ENCODE results near the gene RAI1.

RAI1 gene

DNA sequence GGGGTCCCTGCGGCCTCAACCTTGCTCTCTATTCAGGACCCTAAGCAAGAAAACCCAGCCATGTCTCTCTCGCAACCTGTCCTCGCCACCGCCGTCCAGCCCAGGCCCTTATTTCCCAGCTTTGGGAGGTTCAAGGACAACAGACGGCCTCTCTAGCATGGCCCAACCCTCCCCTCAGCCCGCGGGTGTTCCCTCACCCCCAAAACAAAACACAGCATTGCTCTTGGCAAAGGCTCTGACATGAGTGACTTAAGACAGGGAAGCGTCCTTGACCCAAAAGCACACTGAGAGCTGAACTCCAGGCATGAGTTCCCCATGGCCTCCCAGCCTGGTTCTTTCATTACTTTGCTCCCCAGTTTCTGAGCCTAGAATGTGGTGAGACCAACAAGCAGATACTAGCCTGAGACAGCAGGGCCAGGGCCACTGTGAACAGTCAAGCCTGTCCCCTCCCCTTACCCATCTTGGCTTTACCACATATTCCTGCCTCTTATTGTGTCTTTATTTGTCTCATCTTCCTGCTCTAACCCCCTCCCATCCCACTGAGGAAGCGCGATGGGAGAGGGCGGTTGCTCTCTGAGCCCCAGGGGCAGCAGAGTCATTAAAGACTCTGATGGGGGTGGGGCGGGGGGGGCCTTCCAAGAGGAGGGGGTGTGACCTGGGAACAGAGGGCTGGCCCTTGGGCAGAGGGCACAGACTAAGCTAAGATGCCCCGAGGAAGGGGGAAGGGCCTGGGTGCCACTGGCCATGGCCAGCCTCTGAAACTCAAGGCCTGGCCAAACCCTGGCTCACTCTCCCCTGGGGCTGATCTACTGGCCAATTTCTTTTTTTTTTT lies 143.7 kb downstream of the RAI1 start:
- no peaks in the 10 kb centered on the region for H3K27me3 ChIP-seq (ENCODE audit: control insufficient read depth, insufficient read depth, low read length)
- no peaks in the 10 kb centered on the region for H3K36me3 ChIP-seq (ENCODE audit: control insufficient read depth, insufficient read depth, low read length)
- peak overlapping the region; percentile 19 for H2AFZ ChIP-seq
- peak overlapping the region; percentile 58 for H3K27ac ChIP-seq
- H3K4me1 ChIP-seq, result peaks cover 39% of the 10 kb centered on the region
- no peaks in the 10 kb centered on the region for H3K9me3 ChIP-seq (ENCODE audit: control insufficient read depth, low read length)
- H3K4me3 ChIP-seq (ENCODE audit: low read depth, low read length), result no peak overlapping the region
- peaks cover 12% of the 10 kb centered on the region for H3K79me2 ChIP-seq
- H3K9ac ChIP-seq, result no peak overlapping the region
- H3K4me2 ChIP-seq (ENCODE audit: low read length), result peak overlapping the region; percentile 79
- TF ChIP-seq, protein P1, sequence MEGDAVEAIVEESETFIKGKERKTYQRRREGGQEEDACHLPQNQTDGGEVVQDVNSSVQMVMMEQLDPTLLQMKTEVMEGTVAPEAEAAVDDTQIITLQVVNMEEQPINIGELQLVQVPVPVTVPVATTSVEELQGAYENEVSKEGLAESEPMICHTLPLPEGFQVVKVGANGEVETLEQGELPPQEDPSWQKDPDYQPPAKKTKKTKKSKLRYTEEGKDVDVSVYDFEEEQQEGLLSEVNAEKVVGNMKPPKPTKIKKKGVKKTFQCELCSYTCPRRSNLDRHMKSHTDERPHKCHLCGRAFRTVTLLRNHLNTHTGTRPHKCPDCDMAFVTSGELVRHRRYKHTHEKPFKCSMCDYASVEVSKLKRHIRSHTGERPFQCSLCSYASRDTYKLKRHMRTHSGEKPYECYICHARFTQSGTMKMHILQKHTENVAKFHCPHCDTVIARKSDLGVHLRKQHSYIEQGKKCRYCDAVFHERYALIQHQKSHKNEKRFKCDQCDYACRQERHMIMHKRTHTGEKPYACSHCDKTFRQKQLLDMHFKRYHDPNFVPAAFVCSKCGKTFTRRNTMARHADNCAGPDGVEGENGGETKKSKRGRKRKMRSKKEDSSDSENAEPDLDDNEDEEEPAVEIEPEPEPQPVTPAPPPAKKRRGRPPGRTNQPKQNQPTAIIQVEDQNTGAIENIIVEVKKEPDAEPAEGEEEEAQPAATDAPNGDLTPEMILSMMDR (IDR thresholded peaks at IDR 0.05), result no peak

DNA sequence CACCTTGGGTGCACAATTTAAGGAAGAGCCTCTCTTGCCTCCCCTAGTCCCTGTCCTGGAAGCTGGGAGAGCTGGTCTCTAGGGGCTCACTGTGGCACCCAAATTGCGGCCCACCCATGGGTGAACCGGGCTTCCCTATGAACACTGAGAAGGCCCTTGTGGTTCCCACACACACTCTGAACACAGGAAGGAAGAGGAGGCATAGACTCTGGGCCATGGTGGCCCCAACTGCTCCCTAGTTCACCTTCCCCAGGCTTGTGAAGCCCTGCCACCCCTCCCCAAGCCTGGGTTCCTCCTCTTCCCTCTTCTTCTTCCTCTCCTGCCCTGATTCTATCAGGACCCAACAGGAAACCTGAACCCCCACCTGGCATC lies 145.1 kb downstream of the RAI1 start:
- Histone ChIP-seq H3K36me3 (ENCODE audit: control insufficient read depth, insufficient read depth, low read length) (no peaks in the 10 kb centered on the region), H3K27ac (peak overlapping the region; percentile 29)

DNA sequence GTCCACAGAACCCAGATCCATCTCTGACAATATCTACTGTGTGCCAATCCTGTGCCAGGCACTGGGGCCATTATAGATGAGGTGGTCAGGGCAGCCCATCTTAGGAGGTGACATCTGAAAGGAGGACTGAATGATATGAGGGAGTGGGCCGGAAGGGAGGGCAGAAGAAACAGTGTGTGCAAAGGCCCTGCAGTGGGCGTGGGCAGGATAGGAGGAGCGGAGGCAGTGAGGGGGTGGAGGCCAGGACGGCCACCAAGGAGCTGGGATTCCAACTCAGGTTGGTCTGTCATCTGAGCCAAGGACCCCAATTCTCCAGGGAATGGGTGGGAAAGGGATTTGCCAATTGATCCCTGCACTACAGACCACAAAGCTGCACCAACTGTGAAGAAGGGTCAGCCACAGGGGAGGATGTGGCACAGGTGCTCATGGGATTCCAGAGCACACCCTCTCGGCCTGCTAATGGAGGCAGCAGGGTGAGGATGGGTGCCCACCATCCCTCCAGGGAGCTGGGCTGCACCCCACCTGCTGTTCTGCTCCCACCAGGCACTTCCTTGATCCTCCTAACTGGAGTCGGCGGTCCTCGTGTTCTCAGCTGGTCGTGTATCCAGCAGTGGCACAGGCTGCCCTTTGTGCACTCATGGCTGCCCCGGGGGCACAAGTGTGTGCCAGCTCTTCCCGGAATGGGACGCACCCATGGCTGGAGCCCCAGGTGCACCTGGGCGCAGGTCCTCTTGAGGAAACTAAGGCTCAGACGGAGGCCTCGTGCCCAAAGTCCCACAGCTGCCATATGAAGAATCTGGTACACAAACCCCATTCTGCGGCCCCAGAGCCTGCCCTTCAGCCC lies 145.9 kb downstream of the RAI1 start:
- Histone ChIP-seq H3K4me3 (ENCODE audit: low read depth, low read length) (no peak overlapping the region), H3K36me3 (ENCODE audit: control insufficient read depth, insufficient read depth, low read length) (no peaks in the 10 kb centered on the region), H3K9ac (no peak overlapping the region), H3K27ac (peak overlapping the region; percentile 29), H3K9me3 (ENCODE audit: control insufficient read depth, low read length) (no peaks in the 10 kb centered on the region), H3K4me1 (peaks cover 36% of the 10 kb centered on the region), H3K4me2 (ENCODE audit: low read length) (no peak overlapping the region), H3K27me3 (ENCODE audit: control insufficient read depth, insufficient read depth, low read length) (no peaks in the 10 kb centered on the region), H3K79me2 (peaks cover 10% of the 10 kb centered on the region), H2AFZ (no peak overlapping the region)
- TF ChIP-seq, protein P1 (IDR thresholded peaks at IDR 0.05), result no peak

More for the DNA sequence above, 145.1 kb downstream of the RAI1 start:
- Histone ChIP-seq H2AFZ (peak overlapping the region; percentile 46), H3K27me3 (ENCODE audit: control insufficient read depth, insufficient read depth, low read length) (no peaks in the 10 kb centered on the region), H3K9me3 (ENCODE audit: control insufficient read depth, low read length) (no peaks in the 10 kb centered on the region), H3K4me2 (ENCODE audit: low read length) (no peak overlapping the region), H3K4me3 (ENCODE audit: low read depth, low read length) (no peak overlapping the region), H3K4me1 (peaks cover 39% of the 10 kb centered on the region), H3K9ac (no peak overlapping the region), H3K79me2 (peaks cover 16% of the 10 kb centered on the region)
- TF ChIP-seq, protein P1 (IDR thresholded peaks at IDR 0.05), result no peak

DNA sequence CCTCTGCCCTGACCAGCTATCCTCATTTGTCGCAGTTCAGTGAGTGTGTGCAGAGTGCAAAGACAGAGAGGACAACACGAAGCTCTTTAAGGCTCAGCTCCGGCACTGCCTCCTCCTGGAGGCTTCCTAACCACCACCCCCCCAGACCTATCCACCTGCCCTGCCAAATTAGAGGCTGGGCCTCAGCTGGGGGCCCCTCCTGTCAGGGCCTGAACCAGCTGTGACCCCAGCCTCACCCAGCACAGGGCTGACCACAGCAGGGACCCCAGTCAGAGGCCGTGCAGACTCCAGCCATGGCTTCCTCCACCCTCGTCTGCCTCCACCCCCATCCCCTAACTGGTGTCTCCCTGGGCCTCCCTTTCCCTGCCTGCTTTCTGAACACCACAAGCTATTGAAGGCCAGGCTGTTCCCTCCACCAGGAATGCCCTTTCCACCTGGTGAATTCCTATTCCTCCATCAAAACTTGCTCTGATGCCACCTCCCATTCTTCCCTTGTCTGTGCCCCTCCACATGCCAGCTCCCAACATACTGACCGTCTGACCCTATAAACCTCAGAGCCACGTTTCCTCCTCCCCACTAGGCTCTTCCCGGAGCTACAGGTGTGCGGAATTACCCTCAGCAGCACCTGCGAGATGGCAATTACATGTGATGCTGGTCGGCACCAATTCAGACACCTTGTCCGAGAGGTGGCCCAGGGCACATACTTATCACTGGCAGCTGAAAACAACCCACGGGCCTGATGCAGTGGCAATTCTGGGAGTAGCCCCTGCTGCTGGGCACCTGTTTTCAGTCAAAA lies 146.8 kb downstream of the RAI1 start:
- Histone ChIP-seq H3K27me3 (ENCODE audit: control insufficient read depth, insufficient read depth, low read length) (no peaks in the 10 kb centered on the region), H3K4me3 (ENCODE audit: low read depth, low read length) (no peak overlapping the region), H3K36me3 (ENCODE audit: control insufficient read depth, insufficient read depth, low read length) (no peaks in the 10 kb centered on the region), H3K9me3 (ENCODE audit: control insufficient read depth, low read length) (no peaks in the 10 kb centered on the region), H3K4me1 (peaks cover 29% of the 10 kb centered on the region), H3K9ac (no peak overlapping the region), H3K79me2 (peaks cover 7% of the 10 kb centered on the region), H2AFZ (no peak overlapping the region), H3K4me2 (ENCODE audit: low read length) (no peak overlapping the region), H3K27ac (no peak overlapping the region)
- TF ChIP-seq, protein P1 (IDR thresholded peaks at IDR 0.05), result no peak
